Measurements from ENCODE around the gene SPOUT1.
A peak's percentile ranks its signal among the peaks of the same experiment; 100 is the strongest.
"Not testable (repeated sequence)": the region's sequence is repeated elsewhere in the genome, so short reads cannot be mapped to it uniquely, and the experiment has no call there.

The SPOUT1 gene

GRCh38 chr9:128809831-128810230 is 19.8 kb downstream of the SPOUT1 start:
- no peak for DNase-seq (ENCODE audit: low read depth in 2 of 2)

GRCh38 chr9:128809036-128809599 is 20.5 kb downstream of the SPOUT1 start:
- DNase-seq (ENCODE audit: low read depth in 2 of 2), result no peak

- no peak for DNase-seq (ENCODE audit: low read depth in 2 of 2)
Observed at GRCh38 chr9:128808543-128808942, 21.1 kb downstream of the SPOUT1 start.

GRCh38 chr9:128807827-128808226 is 21.8 kb downstream of the SPOUT1 start:
- DNase-seq (ENCODE audit: low read depth in 2 of 2), result no peak

- DNase-seq (ENCODE audit: low read depth in 2 of 2), result no peak
Observed at GRCh38 chr9:128805661-128806060, 23.9 kb downstream of the SPOUT1 start.

- no peak for DNase-seq (ENCODE audit: low read depth in 2 of 2)
Observed at GRCh38 chr9:128802482-128802881, 27.1 kb downstream of the SPOUT1 start.

- DNase-seq (ENCODE audit: low read depth in 2 of 2), result no peak
Observed at GRCh38 chr9:128800061-128800460, 29.5 kb downstream of the SPOUT1 start.

- DNase-seq (ENCODE audit: low read depth in 2 of 2), result no peak
Observed at GRCh38 chr9:128798896-128799295, 30.7 kb downstream of the SPOUT1 start.

GRCh38 chr9:128794961-128795360 is 34.6 kb downstream of the SPOUT1 start:
- not testable (repeated sequence) for DNase-seq (ENCODE audit: low read depth in 2 of 2)

- no peak for DNase-seq (ENCODE audit: low read depth in 2 of 2)
Observed at GRCh38 chr9:128792978-128793686, 36.5 kb downstream of the SPOUT1 start.

- DNase-seq (ENCODE audit: low read depth in 2 of 2), result no peak
Observed at GRCh38 chr9:128792134-128792533, 37.5 kb downstream of the SPOUT1 start.

GRCh38 chr9:128790536-128790935 is 39.1 kb downstream of the SPOUT1 start:
- no peak for DNase-seq (ENCODE audit: low read depth in 2 of 2)

- DNase-seq (ENCODE audit: low read depth in 2 of 2), result no peak
Observed at GRCh38 chr9:128788445-128788844, 41.1 kb downstream of the SPOUT1 start.

GRCh38 chr9:128787659-128788058 is 41.9 kb downstream of the SPOUT1 start:
- no peak for DNase-seq (ENCODE audit: low read depth in 2 of 2)

GRCh38 chr9:128786681-128787601 is 42.7 kb downstream of the SPOUT1 start, which contains the start of gene TBC1D13:
Gene TBC1D13 (plus strand): TSS chr9:128787253. CDS start chr9:128787354, 101 bp downstream.
- peak; percentile 81 to 84 for DNase-seq (ENCODE audit: low read depth in 2 of 2)

- no peak for DNase-seq (ENCODE audit: low read depth in 2 of 2)
Observed at GRCh38 chr9:128785427-128785826, 44.2 kb downstream of the SPOUT1 start.

GRCh38 chr9:128782669-128783068 is 46.9 kb downstream of the SPOUT1 start:
- no peak for DNase-seq (ENCODE audit: low read depth in 2 of 2)

- no peak for DNase-seq (ENCODE audit: low read depth in 2 of 2)
Observed at GRCh38 chr9:128781187-128782070, 48.2 kb downstream of the SPOUT1 start.

- not testable (repeated sequence) for DNase-seq (ENCODE audit: low read depth in 2 of 2)
Observed at GRCh38 chr9:128780093-128780492, 49.5 kb downstream of the SPOUT1 start.

- no peak for DNase-seq (ENCODE audit: low read depth in 2 of 2)
Observed at GRCh38 chr9:128774804-128775203, 54.8 kb downstream of the SPOUT1 start.

GRCh38 chr9:128773049-128773448 is 56.5 kb downstream of the SPOUT1 start:
- no peak for DNase-seq (ENCODE audit: low read depth in 2 of 2)

All from stimulated activated CD8-positive, alpha-beta memory T cell treated with anti-CD3 and anti-CD28 coated beads, Interleukin-7, amount 100 ng/mL, for 1 hour (primary cell).